ENCODE measurements around the gene CPNE5. TPM values are rescaled to one million over a fixed set of nuclear protein-coding genes. Genes with fewer than 3 reads are reported as not detected.
"Not testable (repeated sequence)": the region's sequence is repeated elsewhere in the genome, so short reads cannot be mapped to it uniquely, and the experiment has no call there.

CPNE5 gene
- total RNA-seq, 1 donor from 2014 or later, result 6.7 TPM

- intact Hi-C loops (cut with DNase I), result no loop called here
- DNase-seq (ENCODE audit: low spot score), result no peak
Measured at GRCh38 chr6:36738108-36738507, 101.1 kb downstream of the CPNE5 start.

GRCh38 chr6:36737043-36737785 is 102.0 kb downstream of the CPNE5 start:
- DNase-seq (ENCODE audit: low spot score), result no peak
- intact Hi-C loops (cut with DNase I), result no loop called here

- DNase-seq (ENCODE audit: low spot score), result peak; percentile 92
- intact Hi-C loops (cut with DNase I), result loop anchor here (2.0 kb wide), 1 partner anchor 57 kb away; the partner anchor contains the start of gene CDKN1A
Measured at GRCh38 chr6:36735110-36736071, 103.9 kb downstream of the CPNE5 start.

GRCh38 chr6:36734486-36735060 is 104.7 kb downstream of the CPNE5 start:
- intact Hi-C loops (cut with DNase I), result loop anchor here (2.0 kb wide), 1 partner anchor 56 kb away; the partner anchor contains the start of gene CDKN1A
- no peak for DNase-seq (ENCODE audit: low spot score)

- intact Hi-C loops (cut with DNase I), result no loop called here
- no peak for DNase-seq (ENCODE audit: low spot score)
Measured at GRCh38 chr6:36733300-36733699, 105.9 kb downstream of the CPNE5 start.

GRCh38 chr6:36731622-36732310 is 107.5 kb downstream of the CPNE5 start:
- intact Hi-C loops (cut with DNase I), result no loop called here
- DNase-seq (ENCODE audit: low spot score), result no peak

GRCh38 chr6:36730424-36731380 is 108.5 kb downstream of the CPNE5 start:
- intact Hi-C loops (cut with DNase I), result no loop called here
- no peak for DNase-seq (ENCODE audit: low spot score)

GRCh38 chr6:36729161-36729524 is 110.1 kb downstream of the CPNE5 start:
- intact Hi-C loops (cut with DNase I), result no loop called here
- no peak for DNase-seq (ENCODE audit: low spot score)

- peak; percentile 47 for DNase-seq (ENCODE audit: low spot score)
- intact Hi-C loops (cut with DNase I), result no loop called here
Measured at GRCh38 chr6:36728289-36729160, 110.7 kb downstream of the CPNE5 start.

- intact Hi-C loops (cut with DNase I), result no loop called here
- DNase-seq (ENCODE audit: low spot score), result no peak
Measured at GRCh38 chr6:36727505-36728021, 111.7 kb downstream of the CPNE5 start.

- no peak for DNase-seq (ENCODE audit: low spot score)
- intact Hi-C loops (cut with DNase I), result loop anchor here (2.0 kb wide), 1 partner anchor 103 kb away; no protein-coding TSS in a partner anchor
Measured at GRCh38 chr6:36725581-36725980, 113.7 kb downstream of the CPNE5 start.

- DNase-seq (ENCODE audit: low spot score), result no peak
- intact Hi-C loops (cut with DNase I), result loop anchor here (2.0 kb wide), 1 partner anchor 102 kb away; no protein-coding TSS in a partner anchor
Measured at GRCh38 chr6:36724514-36725390, 114.5 kb downstream of the CPNE5 start.

- DNase-seq (ENCODE audit: low spot score), result not testable (repeated sequence)
- intact Hi-C loops (cut with DNase I), result loop anchor here (2.0 kb wide), 1 partner anchor 101 kb away; no protein-coding TSS in a partner anchor
Measured at GRCh38 chr6:36723992-36724391, 115.3 kb downstream of the CPNE5 start.

GRCh38 chr6:36722879-36723278 is 116.4 kb downstream of the CPNE5 start:
- intact Hi-C loops (cut with DNase I), result no loop called here
- peak; percentile 43 for DNase-seq (ENCODE audit: low spot score)

- DNase-seq (ENCODE audit: low spot score), result peak; percentile 33
- intact Hi-C loops (cut with DNase I), result no loop called here
Measured at GRCh38 chr6:36722365-36722764, 116.9 kb downstream of the CPNE5 start.

Data from cardiac septum (tissue), 1 donor.